HG03378 (cell line): Measurements from ENCODE around the gene NLGN1.
"Not testable (repeated sequence)": the region's sequence is repeated elsewhere in the genome, so short reads cannot be mapped to it uniquely, and the experiment has no call there.

Source experiments
- ATAC-seq: cut with Tn5 transposase; IDR thresholded peaks from one replicate; pipeline ENCODE4 v1.9.1; 2021; ENCODE audit warnings: mild to moderate bottlenecking, moderate library complexity; ENCODE audit not compliant: unreplicated experiment

The NLGN1 gene

DNA sequence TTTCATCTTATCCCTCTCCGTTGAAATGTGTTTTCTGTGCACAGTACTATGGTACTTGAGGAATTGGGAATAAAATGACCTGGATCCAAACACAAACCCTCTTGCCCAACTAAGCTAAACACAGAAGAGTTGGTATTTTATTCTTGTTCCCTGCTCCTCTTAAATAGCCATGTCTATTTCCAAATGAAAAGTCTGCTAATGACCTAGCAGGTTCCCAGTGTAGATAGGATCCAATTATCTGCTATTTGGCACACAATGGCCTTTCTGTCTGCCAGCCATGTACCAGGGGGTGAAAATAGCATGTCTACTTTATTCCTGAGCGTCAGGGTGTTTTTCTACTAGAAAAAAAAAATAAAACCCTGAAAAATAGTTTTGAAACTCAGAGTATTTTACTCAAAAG, 804.6 kb downstream of the NLGN1 start:
- no peak for ATAC-seq

GRCh38 chr3:174202561-174202960, 805.0 kb downstream of the NLGN1 start:
- ATAC-seq: no peak

DNA sequence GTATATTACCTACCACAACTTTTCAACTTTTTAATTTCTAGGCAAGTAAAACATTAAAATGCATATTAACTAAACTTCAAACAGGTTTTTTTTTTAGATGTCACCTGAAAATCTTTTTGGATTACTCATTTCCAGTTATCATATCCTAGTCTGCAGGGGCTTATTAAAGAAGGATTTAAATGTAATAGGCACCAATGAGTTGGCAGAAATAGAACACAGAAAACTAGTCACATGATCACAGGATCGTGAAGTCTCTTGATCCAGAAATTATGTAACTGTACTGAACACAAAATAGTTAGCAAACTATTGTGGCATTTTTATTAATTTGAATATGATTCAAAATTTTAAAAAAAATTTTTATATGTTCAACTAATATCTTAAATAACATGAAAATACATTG, 807.2 kb downstream of the NLGN1 start:
- ATAC-seq: no peak

GRCh38 chr3:174206607-174207192, 809.2 kb downstream of the NLGN1 start:
- ATAC-seq: no peak

- ATAC-seq: no peak
These were observed 810.6 kb downstream of the NLGN1 start for GRCh38 chr3:174208161-174208560.

DNA sequence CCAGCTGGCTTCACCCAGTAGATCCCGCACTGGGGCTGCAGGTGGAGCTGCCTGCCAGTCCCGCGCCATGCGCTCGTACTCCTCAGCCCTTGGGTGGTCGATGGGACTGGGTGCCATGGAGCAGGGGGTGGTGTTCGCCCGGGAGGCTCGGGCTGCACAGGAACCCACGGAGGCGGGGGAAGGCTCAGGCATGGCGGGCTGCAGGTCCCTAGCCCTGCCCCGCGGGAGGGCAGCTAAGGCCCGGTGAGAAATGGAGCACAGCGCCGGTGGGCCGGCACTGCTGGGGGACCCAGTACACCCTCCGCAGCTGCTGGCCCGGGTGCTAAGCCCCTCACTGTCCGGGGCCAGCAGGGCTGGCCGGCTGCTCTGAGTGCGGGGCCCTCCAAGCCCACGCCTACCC, 814.4 kb downstream of the NLGN1 start:
- not testable (repeated sequence) for ATAC-seq

- ATAC-seq: no peak
These were observed 817.9 kb downstream of the NLGN1 start for GRCh38 chr3:174215456-174215855.

DNA sequence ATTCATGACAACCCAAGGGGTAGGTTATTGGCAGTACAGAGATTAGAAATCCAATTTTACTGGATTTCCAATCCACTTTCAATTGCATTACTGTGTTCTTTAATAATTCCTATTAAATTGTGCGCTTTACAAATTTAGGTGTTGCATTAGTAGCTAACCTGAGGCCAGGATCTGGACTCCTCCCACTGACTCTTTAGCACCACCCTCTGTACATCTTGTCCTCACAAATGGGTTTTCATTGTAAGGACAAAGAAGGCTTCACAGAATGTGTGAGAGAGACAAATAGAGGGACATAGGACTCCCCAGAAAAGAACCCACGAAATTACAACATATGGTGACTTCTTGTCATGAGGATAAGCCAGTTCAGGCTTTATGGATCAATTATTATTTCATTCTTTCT, 818.5 kb downstream of the NLGN1 start:
- ATAC-seq: no peak

GRCh38 chr3:174216946-174217718, 819.6 kb downstream of the NLGN1 start:
- ATAC-seq: no peak

- ATAC-seq: no peak
These were observed 820.5 kb downstream of the NLGN1 start for GRCh38 chr3:174218016-174218415.

DNA sequence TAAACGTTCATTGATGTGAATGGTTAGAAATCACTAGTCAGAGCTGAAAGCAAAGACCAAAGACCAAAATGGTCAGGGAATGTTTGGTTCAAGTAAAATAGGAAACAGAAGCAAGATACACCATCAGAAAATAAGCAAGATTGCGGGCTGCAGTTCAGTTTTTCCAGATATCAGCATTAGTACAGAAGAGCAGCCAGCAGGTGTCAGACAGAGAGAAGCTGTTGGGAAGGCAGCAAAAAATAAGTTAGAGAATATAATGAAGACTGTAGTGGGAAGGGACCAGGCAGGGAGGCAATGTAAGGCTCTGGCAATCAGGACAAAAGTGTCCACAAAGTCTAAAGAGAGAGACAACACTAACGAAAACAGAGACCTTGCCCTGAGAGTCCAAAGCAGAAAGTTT, 822.2 kb downstream of the NLGN1 start:
- no peak for ATAC-seq

- ATAC-seq: no peak
These were observed 823.4 kb downstream of the NLGN1 start for GRCh38 chr3:174220775-174221554.

DNA sequence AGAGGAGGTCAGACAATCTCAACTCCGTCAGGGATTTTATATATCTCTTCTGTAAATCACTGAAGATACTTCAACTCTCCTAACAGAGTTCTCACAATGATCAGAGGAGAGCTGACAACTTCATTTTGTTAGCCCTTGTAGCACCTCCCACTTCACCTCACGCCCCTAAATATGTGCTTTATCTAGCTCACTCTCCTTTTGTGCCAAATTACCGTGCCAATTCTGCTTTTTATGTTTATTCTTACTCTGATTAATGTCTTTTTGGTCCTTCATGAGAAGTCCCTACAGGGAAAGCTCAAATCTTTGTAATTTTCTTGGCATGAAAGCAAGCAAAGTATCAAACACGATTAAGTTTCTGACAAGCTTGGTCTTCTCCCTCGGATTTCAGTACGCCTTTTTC, 825.5 kb downstream of the NLGN1 start:
- no peak for ATAC-seq

DNA sequence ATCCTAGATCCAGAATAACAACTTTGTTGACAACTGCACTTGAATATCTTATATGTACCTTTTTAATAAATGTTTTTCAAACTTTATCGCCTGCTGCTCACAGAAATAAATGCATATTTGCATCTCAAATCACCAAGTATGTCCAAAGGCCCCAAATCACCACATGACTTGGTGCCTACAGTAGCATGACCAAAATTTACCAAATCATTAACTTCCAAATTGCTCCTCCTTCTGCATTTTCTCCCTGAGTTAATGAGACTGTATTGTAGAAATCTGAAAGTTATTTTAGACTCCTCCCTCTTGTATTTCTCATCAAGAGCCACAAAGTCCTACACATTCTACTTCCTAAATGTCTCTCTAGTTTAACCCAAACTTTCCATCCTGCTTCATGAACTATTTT, 826.1 kb downstream of the NLGN1 start:
- no peak for ATAC-seq

DNA sequence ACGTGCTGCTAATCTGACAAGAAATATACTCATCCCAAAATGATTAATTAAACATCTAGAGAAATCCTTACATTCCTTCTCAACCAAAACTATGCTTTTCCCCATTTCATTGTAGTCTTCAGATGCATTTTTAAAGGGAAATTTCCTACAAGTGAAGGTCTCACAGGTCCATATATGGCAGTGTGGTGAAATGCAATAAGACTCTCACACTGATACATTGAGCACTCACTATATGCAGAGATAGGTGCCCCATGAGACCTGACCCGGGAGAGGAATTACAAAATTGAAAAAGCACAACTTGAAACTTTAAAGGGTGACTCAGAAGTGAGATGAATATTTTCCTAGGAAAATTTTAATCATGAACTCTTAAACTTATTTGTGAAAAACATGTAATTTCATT, 832.4 kb downstream of the NLGN1 start:
- no peak for ATAC-seq

- not testable (repeated sequence) for ATAC-seq
These were observed 834.6 kb downstream of the NLGN1 start for GRCh38 chr3:174232028-174232657.

DNA sequence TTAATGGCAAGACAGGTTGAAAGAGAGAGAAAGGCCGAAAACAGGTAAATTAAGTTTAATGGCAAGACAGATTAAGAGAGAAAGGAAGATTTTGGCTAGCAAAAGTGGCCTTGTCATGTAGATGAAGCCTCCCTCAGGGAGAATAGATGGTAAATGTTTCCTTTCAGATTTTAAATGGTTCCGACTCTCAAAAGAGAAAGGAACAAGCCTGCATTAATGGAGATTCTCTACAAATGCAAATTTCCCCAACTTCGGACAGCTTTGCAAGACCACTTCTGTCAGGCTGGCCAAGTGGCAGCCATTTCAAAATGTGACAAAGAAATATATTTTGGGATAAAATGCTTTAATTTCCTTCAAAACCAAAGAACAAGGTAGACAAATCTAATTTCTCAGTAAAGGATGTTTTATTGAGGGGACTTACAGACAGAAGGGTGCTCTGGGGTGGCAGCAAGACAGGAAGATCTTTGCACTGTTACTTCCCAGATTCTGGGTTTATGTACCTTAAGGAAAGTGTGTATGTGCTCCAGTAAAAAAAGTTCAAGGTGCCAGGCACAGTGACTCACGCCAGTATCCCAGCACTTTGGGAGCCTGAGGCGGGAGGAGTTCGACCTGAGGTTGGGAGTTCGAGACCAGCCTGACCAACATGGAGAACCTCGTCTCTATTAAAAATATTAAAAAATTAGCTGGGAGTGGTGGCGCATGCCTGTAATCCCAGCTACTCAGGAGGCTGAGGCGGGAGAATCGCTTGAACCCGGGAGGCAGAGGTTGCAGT, 835.3 kb downstream of the NLGN1 start:
- ATAC-seq: no peak

- no peak for ATAC-seq
These were observed 836.0 kb downstream of the NLGN1 start for GRCh38 chr3:174233511-174233910.

DNA sequence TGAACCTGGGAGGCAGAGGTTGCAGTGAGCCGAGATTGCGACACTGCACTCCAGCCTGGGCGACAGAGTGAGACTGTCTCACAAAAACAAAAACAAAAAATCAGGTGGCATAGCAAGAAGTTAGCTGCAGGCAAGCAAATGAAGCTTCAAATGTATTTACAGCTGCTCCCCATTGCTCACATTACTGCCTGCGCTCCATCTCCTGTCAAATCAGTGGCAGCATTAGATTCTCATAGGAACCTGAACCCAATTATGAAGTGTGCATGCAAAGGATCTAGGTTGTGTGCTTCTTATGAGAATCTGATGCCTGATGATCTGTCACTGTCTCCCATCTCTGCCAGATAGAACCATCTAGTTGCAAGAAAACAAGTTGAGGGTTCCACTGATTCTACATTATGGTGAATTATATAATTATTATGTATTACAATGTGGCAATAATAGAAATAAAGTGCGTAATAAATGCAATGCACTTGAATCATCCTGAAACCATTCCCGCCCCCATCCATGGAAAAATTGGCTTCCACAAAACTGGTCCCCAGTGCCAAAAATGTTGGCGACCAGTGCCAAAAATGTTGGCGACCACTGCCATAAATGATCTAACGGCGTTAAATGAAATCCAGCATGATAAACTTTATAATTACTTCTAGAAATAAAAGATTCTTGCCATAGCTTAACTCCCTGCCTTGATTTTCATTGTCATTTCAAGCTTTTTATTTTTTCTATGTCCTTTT, 844.9 kb downstream of the NLGN1 start:
- no peak for ATAC-seq

GRCh38 chr3:174243171-174243570, 845.6 kb downstream of the NLGN1 start:
- ATAC-seq: no peak
